ENCODE data around the gene ALDH16A1.

DNA sequence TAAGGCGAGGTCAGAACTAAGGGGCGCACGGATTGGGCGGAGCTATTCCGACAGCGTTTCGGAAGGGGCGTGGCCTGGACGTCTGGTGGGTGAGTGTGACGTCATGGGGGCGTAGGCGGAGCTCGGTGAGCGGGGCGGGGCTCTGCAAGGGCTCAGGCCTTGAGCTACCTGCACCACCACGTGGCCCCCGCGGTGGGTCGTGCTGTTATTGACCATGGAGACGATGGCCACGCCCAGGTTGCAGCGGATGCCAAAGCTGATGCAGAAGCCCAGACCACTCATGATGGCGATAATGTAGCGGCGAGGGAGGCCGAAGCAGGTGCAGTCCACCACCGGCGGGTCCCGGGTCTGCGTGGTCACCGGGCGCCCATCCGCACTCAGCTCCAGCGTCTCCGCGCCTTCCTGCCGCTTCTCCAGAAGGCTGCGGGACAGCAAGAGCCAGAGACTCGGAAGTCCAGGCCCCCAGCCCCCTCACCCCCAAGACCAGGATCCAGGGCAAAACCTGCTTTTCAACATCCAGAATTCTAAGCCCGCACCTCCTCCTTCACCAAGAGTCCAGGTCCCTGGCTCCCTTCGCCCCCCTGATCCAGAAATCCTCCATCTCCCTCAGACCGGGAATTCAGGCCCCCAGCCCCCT, 16.5 kb upstream of the ALDH16A1 start:
- TF ChIP-seq GATA2 (IDR thresholded peaks at IDR 0.05; ENCODE audit: low read depth, low read length) (no peak), GATA3 (IDR thresholded peaks at IDR 0.05; ENCODE audit: low read depth, low read length) (no peak)

All from SH-SY5Y (cell line).